Stimulated activated naive CD8-positive, alpha-beta T cell treated with anti-CD3 and anti-CD28 coated beads, Interleukin-15, Interleukin-2, amounts not matched to agents 100 ng/mL and 50 ng/mL, for 24 hours (primary cell): Measurements from ENCODE around the gene CREM.

Experiments used
- H3K27ac Mint-ChIP-seq: one replicate; pipeline ENCODE4 v1.8.0; 2021; ENCODE audit warnings: mild to moderate bottlenecking, mixed read lengths
- H3K27me3 Mint-ChIP-seq: one replicate; pipeline ENCODE4 v1.8.0; 2021; ENCODE audit warnings: mixed read lengths
- H3K36me3 Mint-ChIP-seq: one replicate; pipeline ENCODE4 v1.8.0; 2021; ENCODE audit warnings: low read depth, mixed read lengths
- H3K4me1 Mint-ChIP-seq: one replicate; pipeline ENCODE4 v1.8.0; 2021; ENCODE audit warnings: low read depth, mixed read lengths
- H3K4me3 Mint-ChIP-seq: one replicate; pipeline ENCODE4 v1.8.0; 2021; ENCODE audit warnings: mild to moderate bottlenecking, mixed read lengths
- H3K9me3 Mint-ChIP-seq: one replicate; pipeline ENCODE4 v1.8.0; 2021; ENCODE audit warnings: mixed read lengths

Gene CREM

DNA sequence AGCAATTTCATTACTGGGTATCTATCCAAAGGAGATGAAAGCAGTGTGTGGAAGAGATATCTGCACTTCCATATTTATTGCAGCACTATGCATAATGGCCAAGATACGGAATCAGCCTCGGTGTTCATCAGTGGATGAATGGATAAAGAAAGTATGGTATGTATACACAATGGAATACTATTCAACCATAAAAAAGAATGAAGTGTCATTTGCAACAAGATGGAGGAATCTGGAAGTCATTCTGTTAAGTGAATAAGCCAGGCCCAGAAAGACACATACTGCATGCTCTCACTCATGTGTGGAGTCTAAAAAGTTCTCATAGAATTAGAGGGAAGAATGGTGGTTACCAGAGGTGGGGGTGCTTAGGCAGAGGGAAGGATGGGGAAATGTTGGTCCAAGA, 35.3 kb downstream of the CREM start:
- no peaks in the 10 kb centered on the region for H3K27me3 Mint-ChIP-seq
- H3K4me1 Mint-ChIP-seq, result no peaks in the 10 kb centered on the region
- H3K27ac Mint-ChIP-seq, result no peak overlapping the region
- H3K4me3 Mint-ChIP-seq, result no peak overlapping the region
- no peaks in the 10 kb centered on the region for H3K9me3 Mint-ChIP-seq
- H3K36me3 Mint-ChIP-seq, result peaks cover 40% of the 10 kb centered on the region

DNA sequence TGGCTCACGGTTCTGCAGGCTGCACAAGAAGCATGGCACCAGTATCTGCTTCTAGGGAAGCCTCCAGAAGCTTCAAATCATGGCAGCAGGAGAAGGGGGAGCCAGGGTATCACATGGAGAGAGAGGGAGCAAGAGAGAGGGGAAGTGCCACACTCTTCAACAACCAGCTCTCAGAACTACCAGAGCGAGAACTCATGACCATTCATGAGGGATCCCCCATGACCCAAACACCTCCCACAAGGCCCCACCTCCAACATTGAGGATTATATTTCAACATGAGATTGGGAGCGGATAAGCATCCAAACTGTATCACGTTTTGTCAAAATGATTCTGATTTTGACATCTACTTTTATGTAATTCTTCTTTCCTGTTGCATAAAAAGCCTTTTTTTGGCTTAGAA, 38.5 kb downstream of the CREM start:
- Mint-ChIP-seq H3K4me1 (peaks cover 4% of the 10 kb centered on the region), H3K36me3 (peaks cover 20% of the 10 kb centered on the region), H3K27me3 (no peaks in the 10 kb centered on the region), H3K27ac (no peak overlapping the region), H3K9me3 (no peaks in the 10 kb centered on the region), H3K4me3 (no peak overlapping the region)

DNA sequence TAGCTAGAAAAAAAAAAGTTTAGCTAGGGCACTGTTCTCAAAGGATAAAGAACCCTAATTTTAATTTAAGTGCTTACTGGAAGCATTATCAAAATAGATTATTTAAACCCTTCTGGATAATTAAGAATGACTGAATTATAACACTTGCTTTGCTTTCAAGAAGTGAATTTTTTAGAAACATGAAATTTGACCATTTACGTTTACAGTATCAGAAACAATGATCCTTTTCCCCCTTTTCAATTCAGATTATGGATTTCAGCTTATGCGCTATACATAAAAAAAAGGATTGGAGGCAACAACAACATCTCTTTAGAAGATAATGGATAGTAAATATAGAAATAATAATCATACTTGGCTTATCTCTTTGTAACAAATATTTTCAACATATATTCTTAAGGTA, 39.2 kb downstream of the CREM start:
- H3K9me3 Mint-ChIP-seq, result no peaks in the 10 kb centered on the region
- no peak overlapping the region for H3K4me3 Mint-ChIP-seq
- H3K27me3 Mint-ChIP-seq, result no peaks in the 10 kb centered on the region
- H3K4me1 Mint-ChIP-seq, result peaks cover 4% of the 10 kb centered on the region
- H3K27ac Mint-ChIP-seq, result no peak overlapping the region
- H3K36me3 Mint-ChIP-seq, result peaks cover 21% of the 10 kb centered on the region

DNA sequence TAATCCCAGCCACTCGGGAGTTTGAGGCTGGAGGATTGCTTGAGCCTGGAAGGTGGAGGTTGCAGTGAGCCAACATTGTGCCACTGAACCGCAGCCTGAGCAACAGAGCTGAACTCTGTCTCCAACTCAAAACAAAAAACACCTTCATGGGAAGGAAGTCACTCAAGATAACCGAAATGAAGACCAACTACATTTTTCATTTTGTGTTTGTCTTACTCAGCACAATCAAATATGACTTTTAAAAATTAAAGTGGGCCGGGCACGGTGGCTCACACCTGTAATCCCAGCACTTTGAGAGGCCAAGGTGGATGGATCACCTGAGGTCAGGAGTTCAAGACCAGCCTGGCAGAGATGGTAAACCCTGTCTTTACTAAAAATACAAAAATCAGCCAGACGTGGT, 40.0 kb downstream of the CREM start:
- H3K27me3 Mint-ChIP-seq, result no peaks in the 10 kb centered on the region
- H3K36me3 Mint-ChIP-seq, result peaks cover 24% of the 10 kb centered on the region
- H3K27ac Mint-ChIP-seq, result no peak overlapping the region
- H3K4me3 Mint-ChIP-seq, result no peak overlapping the region
- no peaks in the 10 kb centered on the region for H3K9me3 Mint-ChIP-seq
- H3K4me1 Mint-ChIP-seq, result peaks cover 4% of the 10 kb centered on the region

DNA sequence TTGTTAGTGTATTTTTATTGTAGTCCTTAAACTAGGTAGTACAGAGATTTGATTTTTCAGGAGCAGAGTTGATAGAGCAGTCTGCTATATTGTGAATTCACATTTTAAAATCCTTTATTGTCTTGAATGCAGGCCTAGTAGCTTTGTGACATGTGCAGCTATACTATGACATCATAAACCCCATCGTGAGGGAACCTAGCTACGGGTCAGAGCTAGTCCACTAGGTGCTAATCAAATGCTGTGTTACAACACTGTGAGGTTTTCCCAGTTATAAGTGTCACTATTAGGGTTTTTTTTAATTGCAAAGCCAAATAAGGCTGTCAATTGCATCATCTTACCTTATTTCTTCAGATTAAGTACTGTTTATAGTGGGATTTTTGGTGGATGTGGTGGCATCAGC, 40.7 kb downstream of the CREM start:
- no peak overlapping the region for H3K27ac Mint-ChIP-seq
- no peaks in the 10 kb centered on the region for H3K27me3 Mint-ChIP-seq
- no peak overlapping the region for H3K4me3 Mint-ChIP-seq
- no peaks in the 10 kb centered on the region for H3K9me3 Mint-ChIP-seq
- H3K36me3 Mint-ChIP-seq, result peaks cover 22% of the 10 kb centered on the region
- H3K4me1 Mint-ChIP-seq, result peaks cover 4% of the 10 kb centered on the region

DNA sequence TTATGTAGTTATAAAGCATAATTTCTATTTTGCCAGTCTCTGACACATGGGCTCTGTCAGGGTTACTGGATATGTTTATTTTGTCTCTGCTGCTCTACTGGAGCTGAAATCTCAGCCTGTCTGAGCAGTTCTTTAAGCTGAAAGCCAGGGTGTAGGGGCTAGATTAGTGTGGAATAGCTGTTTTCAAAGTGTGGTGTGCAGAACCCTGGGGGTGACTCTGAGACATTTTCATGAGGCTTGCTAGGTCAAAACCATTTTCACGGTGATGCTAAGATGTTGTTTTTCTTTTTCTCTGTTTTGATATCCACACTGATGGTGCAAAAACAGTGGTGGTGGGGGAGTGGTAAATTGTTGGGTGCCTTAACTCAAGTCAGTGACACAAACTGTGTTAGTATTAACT, 45.5 kb downstream of the CREM start:
- H3K9me3 Mint-ChIP-seq, result no peaks in the 10 kb centered on the region
- peaks cover 19% of the 10 kb centered on the region for H3K36me3 Mint-ChIP-seq
- H3K4me1 Mint-ChIP-seq, result peaks cover 4% of the 10 kb centered on the region
- no peak overlapping the region for H3K27ac Mint-ChIP-seq
- H3K27me3 Mint-ChIP-seq, result no peaks in the 10 kb centered on the region
- no peak overlapping the region for H3K4me3 Mint-ChIP-seq

DNA sequence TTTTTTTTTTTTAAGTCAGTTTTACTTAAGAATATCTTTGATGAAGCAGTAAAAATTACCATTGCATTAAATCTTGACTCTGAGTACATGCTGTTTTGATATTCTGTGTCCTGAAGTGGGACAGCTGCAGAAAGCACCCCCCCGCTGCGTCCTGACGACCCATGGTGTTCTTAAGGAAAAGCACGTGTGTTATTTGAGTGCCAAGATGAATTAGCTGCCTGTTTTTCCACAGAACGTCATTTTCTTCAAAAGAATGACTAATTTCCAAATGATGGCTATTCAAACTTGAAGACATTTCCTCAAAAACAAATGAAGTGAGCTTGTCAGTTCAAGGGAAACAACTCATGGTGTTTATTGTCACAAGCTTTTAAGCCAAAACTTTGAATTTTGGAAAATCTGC, 45.9 kb downstream of the CREM start:
- Mint-ChIP-seq H3K27me3 (no peaks in the 10 kb centered on the region), H3K9me3 (no peaks in the 10 kb centered on the region), H3K4me1 (peaks cover 4% of the 10 kb centered on the region), H3K36me3 (peaks cover 19% of the 10 kb centered on the region), H3K4me3 (no peak overlapping the region), H3K27ac (no peak overlapping the region)

DNA sequence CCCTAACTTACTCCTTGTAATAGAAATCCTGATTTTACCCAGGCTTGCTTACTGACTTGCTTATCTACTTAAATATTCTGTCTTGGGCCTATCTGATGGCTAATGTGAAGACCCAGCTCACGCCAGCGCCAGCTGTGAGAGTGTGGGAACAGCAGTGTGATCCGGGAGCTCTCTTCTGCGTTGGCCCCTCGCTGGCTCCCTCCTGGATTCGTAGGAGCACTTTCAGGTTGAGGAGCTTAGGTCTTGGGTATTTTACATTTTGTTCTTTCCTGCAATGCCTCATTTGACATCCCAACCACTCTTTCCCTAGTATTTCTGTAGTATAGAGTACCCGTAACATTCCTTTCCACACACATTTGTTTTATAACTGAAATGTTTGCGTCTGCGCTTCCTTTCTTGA, 51.7 kb downstream of the CREM start:
- Mint-ChIP-seq H3K36me3 (peaks cover 16% of the 10 kb centered on the region), H3K27ac (no peak overlapping the region), H3K4me3 (no peak overlapping the region), H3K4me1 (no peaks in the 10 kb centered on the region), H3K27me3 (no peaks in the 10 kb centered on the region), H3K9me3 (no peaks in the 10 kb centered on the region)

DNA sequence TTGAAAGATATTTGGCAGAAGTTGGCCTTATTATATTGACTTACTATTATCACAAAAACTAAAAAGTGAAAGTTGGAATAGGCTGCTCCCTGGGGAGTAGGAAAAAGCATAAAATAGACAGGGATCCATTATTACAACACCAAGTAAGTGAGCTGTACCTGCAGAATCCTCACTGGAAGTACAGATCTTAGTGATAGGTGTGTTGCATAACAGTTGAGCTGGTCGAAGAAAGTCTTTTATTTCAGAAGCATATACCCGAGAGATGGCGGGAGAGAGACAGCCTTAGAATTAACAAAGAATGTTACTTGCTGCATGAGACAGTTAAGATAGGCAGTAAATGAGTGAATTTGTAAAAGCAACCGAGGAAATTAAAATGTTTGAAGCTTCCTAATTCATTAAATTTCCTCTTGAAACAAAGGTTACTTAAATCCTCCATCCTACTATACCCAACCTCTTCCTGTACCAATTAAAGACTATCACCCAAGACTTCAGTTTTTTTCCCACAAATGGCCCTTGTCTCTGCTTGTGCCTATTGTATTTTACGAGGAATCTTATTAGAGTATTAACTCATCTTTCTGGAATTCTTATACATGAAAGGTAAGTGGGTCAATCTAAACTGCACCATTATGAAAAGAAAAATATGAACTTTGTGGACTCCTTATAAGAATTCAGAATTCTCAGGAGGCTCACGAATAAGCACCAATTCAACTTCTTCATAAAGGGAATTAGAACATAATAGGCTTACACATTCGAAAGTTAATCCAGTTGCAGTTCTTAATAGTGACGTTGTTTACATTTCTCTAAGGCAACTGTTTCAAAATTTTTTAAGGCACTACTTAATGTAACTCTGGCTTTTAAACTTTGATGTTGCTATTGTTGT, 56.2 kb downstream of the CREM start:
- Mint-ChIP-seq H3K27me3 (no peaks in the 10 kb centered on the region), H3K9me3 (no peaks in the 10 kb centered on the region), H3K4me1 (peaks cover 6% of the 10 kb centered on the region), H3K36me3 (peaks cover 16% of the 10 kb centered on the region), H3K27ac (no peak overlapping the region), H3K4me3 (no peak overlapping the region)

DNA sequence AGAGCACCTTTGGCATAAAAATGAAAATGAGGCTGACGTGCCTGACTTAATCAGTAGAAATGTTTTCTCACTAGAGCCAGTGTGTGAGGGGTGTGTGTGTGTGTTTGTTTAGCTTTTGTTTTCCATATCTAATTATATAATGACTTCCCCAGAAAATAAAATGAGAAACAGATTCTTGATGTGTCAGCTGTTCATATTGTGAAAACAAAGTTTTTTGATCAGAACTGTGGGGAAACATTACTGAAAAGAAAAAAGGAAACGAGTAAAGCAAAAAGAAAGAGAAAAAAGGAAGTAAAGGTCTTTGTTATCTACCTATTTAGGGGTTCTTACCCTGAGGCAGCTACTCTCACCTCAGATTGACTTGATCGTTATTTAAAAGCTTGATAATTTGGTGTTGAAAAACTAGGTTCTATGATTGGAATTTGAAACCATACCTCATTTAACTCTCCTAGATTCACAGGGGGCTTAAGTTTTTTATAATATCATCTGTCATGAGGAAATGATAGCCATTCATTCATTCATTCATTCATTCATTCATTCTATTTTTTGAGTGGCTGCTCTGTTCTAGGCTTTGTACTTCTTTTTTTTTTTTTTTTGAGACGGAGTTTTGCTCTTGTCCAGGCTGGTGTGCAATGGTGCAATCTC, 58.0 kb downstream of the CREM start:
- H3K36me3 Mint-ChIP-seq, result peaks cover 17% of the 10 kb centered on the region
- no peaks in the 10 kb centered on the region for H3K27me3 Mint-ChIP-seq
- peaks cover 6% of the 10 kb centered on the region for H3K4me1 Mint-ChIP-seq
- H3K27ac Mint-ChIP-seq, result peak overlapping the region; percentile 55
- H3K9me3 Mint-ChIP-seq, result no peaks in the 10 kb centered on the region
- no peak overlapping the region for H3K4me3 Mint-ChIP-seq

DNA sequence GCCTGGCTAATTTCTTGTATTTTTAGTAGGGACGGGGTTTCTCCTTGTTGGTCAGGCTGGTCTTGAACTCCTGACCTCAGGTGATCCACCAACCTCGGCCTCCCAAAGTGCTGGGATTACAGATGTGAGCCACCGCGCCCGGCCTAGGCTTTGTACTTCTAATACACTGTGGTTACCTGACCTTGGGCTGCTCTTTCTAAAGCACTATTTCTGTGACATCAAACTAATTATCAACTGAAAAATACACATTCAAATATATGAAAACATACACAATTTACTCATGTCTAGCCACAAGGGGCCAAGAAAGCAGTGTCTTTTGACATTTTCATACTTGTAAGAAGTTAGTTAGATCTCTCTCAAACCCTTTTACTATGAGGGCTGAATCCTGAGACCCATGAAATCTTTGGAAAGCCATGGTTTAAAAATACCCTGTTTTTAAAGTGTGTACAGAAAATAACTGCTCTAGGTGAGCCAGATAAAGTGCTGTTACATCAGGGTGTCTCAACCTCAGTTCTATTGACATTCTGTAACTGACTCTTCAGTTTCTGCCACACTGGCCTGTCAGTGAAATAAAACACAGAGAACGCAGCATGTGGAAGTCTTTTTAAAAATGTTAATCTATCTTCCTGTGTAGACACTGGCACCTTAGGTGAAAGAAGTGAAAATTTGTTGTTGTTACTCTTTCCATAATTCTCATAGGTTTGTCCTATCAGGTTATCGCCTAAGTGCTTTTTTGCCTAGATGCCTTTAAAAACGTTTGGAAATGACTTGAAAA, 58.8 kb downstream of the CREM start:
- H3K27ac Mint-ChIP-seq, result no peak overlapping the region
- H3K27me3 Mint-ChIP-seq, result no peaks in the 10 kb centered on the region
- H3K9me3 Mint-ChIP-seq, result no peaks in the 10 kb centered on the region
- peaks cover 19% of the 10 kb centered on the region for H3K36me3 Mint-ChIP-seq
- H3K4me1 Mint-ChIP-seq, result peaks cover 6% of the 10 kb centered on the region
- no peak overlapping the region for H3K4me3 Mint-ChIP-seq

DNA sequence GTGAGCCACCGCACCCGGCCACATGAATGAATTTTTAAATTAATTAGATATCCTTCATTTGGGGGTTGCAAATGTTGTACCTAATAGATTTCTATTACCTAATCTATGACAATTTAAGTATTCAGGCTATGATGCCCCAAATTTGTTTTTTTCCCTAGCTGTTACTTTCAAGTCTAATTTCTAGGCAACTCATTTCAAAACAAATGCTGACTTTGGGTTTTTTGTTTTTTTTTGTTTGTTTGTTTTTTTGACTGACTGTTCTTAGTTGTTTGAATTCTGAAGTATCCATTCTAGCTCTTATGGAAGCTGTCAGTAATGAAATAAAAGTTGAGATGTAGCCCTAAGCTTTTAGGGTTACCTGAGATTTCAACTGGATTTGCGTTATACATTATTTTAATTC, 62.3 kb downstream of the CREM start:
- H3K36me3 Mint-ChIP-seq, result peaks cover 15% of the 10 kb centered on the region
- H3K9me3 Mint-ChIP-seq, result no peaks in the 10 kb centered on the region
- H3K27ac Mint-ChIP-seq, result no peak overlapping the region
- peaks cover 20% of the 10 kb centered on the region for H3K4me1 Mint-ChIP-seq
- no peaks in the 10 kb centered on the region for H3K27me3 Mint-ChIP-seq
- H3K4me3 Mint-ChIP-seq, result no peak overlapping the region

DNA sequence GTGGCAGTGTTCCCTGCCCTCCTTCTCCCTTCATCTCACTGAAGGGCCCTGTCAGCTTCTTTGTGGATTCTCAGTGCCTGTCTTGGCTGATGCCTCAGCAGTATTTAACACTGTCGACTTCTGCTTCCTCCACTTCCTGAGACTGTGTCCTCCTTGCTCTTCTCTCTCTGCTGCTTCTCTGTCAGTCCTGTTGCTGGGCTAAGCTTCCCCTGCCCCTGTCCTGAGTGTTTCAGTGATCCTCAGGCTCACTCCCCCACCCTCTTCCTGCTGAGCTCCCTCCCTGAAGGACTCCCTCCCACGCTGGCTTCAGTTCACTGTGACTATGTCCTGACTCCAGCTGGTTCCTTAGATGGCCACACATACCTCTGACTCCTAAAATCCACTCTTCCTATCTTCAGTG, 64.9 kb downstream of the CREM start:
- Mint-ChIP-seq H3K4me1 (peaks cover 38% of the 10 kb centered on the region), H3K27ac (no peak overlapping the region), H3K4me3 (no peak overlapping the region), H3K27me3 (no peaks in the 10 kb centered on the region), H3K9me3 (no peaks in the 10 kb centered on the region), H3K36me3 (peaks cover 15% of the 10 kb centered on the region)

DNA sequence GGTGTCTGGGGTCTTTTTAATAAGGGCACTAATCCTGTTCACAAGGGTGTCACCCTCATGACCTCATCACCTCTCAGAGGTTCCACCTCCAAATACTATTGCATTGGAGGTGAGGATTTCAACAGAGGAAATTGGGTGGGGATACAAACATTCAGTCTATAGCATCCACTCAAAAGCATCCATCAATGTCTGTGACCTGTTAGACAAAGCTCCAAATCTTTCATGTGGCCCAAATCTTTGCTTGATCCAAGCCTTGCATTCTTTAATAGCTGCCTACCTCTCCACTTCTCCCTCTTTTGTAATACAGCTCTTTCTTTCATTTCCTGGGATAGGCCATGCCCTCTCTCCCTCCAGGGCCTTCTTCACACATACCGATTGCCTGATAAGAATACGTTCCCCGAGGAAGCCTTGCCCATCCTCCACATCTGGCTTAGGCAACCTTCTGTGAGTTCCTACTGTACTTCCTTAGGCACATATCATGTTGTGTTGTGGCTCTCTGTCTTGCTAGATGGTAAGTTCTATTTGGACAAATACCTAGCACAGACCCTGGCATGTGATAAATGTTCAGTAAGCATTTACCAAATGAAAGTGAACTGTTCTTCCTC, 66.1 kb downstream of the CREM start:
- no peaks in the 10 kb centered on the region for H3K27me3 Mint-ChIP-seq
- no peak overlapping the region for H3K4me3 Mint-ChIP-seq
- H3K4me1 Mint-ChIP-seq, result peaks cover 42% of the 10 kb centered on the region
- peak overlapping the region; percentile 3 for H3K27ac Mint-ChIP-seq
- H3K9me3 Mint-ChIP-seq, result no peaks in the 10 kb centered on the region
- peaks cover 17% of the 10 kb centered on the region for H3K36me3 Mint-ChIP-seq

DNA sequence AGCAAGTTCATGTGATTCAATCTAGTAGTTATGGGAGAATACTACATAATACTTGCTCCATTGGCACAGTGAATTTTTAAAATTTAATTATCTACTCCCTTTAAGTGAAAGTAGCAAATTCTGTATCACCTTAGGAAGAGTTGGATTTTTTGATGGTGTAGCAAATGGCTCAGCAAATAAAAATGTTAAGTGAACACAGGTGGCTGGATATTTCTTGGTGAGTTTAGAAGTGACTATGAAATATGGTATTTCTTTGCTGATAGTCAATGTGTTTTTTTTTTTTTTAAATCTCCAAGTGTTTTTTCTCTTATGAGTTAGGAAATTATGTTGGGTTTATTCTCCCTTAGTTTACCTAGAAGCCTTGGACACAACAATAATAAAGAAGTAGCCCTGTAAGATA, 67.8 kb downstream of the CREM start:
- H3K4me3 Mint-ChIP-seq, result peak overlapping the region; percentile 47
- H3K9me3 Mint-ChIP-seq, result no peaks in the 10 kb centered on the region
- no peaks in the 10 kb centered on the region for H3K27me3 Mint-ChIP-seq
- peaks cover 21% of the 10 kb centered on the region for H3K36me3 Mint-ChIP-seq
- H3K4me1 Mint-ChIP-seq, result peaks cover 51% of the 10 kb centered on the region
- H3K27ac Mint-ChIP-seq, result peak overlapping the region; percentile 95
